Measurements from ENCODE around the gene SNX8.

The SNX8 gene

DNA sequence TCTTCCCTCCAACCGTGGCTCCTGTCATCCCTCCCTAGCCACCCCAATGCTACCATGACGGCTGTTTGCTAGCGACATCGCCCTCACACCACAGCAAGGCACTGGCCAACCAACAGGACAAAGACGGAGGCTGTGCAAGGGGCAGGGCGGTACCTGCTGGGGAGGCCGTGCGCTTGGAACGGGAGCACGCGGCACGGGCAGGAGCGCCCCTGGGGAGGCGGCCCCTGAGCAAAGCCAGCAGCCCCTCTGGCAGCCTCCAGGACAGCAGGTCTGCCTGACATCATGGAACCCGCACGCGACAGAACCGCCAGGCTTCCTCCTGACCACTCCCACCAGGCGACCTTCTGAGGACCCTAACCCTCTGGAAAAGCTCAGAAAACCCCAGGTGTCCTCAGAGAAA lies 94.2 kb downstream of the SNX8 start:
- no peak for DNase-seq (ENCODE audit: low read depth)

DNA sequence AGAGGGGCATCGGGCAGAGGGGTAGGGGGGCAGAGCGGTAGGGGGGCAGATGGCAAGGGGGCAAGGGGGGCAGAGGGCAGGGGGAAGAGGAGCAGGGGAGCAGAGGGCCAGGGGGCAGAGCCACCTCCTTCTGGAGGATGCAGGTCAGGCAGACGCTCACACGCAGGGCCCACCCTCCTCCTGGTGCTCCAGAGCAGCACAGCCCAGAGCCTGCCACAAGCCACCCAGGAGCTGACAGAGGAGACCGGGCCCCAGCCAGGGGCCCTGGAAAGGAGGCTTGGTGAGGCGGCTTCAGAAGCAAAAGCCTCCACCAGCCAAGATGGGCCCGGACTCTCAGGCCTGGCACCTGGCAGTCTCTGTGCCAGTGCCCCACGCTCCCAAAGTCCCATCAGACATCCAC lies 94.6 kb downstream of the SNX8 start:
- DNase-seq (ENCODE audit: low read depth), result no peak

- no peak for DNase-seq (ENCODE audit: low read depth)
These were observed 95.1 kb downstream of the SNX8 start for GRCh38 chr7:2219136-2219535.

DNA sequence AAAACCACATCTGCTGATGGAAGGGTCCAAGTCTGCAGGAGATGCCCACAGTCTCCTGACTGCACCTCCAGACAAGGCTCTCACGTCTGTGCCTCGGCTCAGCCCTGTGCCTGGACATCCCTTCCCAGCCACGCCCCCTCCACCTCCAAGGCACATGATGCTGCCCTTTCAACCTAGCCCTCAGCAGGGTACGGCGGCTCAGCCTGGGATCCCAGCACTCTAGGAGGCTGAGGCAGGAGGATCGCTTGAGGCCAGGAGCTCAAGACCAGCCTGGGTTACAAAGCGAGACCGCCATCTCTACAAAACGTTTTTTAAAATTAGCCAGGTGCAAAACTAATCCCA lies 95.8 kb downstream of the SNX8 start:
- DNase-seq (ENCODE audit: low read depth), result no peak

- DNase-seq (ENCODE audit: low read depth), result no peak
These were observed 96.4 kb downstream of the SNX8 start for GRCh38 chr7:2217716-2218443.

GRCh38 chr7:2217206-2217605 lies 97.0 kb downstream of the SNX8 start:
- no peak for DNase-seq (ENCODE audit: low read depth)

DNA sequence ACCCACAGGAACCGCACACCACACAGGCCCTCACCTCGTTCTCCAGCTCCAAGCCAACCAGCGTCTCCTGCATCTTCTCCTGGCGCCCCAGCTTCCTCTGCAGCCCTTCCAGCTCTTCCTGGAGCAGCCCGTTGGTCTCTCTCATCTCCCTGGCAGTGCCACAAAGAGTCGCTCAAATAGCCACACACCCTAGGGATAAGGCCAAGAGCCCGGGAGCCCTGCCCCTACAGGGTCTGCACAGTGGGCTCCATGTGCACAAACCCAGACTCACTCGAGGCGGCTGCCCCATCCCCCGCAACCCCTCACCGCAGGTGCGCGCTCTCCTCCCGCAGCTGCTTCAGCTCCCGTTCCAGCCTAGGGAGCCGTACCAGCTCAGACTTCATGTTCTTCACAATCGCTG lies 98.4 kb downstream of the SNX8 start:
- DNase-seq (ENCODE audit: low read depth), result no peak

GRCh38 chr7:2214636-2215035 lies 99.6 kb downstream of the SNX8 start:
- no peak for DNase-seq (ENCODE audit: low read depth)

DNA sequence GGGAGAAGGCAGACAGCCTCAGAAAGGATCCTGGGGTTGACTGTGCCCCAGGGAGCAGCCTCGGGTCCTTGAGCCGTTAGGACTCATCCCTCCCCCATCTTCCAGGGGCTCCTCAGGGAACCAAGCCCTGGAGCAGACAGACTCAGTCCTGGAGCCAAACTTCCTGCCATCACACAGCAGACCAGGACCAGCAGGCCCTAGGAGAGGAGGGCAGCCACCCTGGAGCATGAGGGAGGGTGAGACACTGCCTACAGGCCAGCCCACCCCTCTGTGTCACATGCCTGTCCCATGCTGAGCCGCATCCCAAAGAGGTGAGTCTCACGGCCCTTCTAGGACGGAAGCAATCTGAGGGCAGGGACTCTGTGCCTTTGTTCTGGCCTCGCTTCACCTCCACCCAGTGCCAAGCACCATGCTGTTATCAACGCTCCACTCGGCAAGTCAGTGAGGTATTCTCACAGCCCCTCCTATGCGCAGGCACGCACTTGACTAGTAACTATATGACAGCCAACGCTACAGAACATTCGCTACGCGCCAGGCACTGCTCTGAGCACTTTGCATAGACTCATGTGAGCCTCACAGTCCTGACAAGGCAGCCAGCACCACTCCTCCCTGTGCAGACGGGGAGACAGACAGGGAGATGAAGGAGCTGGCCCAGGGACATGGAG lies 100.6 kb downstream of the SNX8 start:
- DNase-seq (ENCODE audit: low read depth), result no peak

DNA sequence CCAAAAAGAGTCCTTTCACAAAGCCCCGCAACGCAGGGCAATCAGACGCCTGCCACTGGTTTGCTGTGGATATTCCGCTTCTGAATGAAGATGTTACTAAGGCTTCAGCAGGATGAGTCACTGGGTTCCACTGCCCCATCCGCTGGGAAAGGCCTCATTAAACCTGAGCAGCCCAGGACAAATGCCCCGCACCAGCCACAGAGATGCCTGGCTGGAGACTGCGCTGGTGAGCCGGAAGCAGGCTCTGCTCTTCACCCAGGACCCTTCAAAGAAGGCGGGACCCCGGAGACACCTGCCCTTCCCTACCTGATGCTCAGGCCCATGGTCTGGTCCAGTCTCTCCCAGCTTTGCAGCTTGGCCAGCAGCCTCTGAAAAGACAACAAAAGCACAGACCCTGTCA lies 101.3 kb downstream of the SNX8 start:
- DNase-seq (ENCODE audit: low read depth), result no peak

DNA sequence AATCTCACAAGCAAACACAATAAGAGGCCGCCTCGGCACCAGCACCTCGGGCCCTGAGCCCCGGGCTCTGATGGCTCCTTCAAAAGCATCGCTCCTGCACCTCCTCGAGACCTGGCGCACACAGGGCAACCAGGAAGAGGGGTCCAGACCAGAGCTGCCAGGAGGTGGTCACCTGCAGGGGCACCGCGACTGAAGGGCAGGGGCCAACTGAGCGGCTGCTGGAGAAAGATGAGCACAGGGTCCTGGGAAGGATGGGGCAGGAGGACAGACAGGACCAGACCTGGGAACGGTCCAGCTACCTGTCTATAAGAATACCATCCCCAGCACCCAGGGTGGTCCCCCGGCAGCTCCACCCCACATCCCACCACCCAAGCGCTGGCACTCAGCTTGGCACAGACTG lies 102.3 kb downstream of the SNX8 start:
- no peak for DNase-seq (ENCODE audit: low read depth)

- DNase-seq (ENCODE audit: low read depth), result no peak
These were observed 102.9 kb downstream of the SNX8 start for GRCh38 chr7:2211259-2211880.

GRCh38 chr7:2210551-2211258 lies 103.5 kb downstream of the SNX8 start:
- no peak for DNase-seq (ENCODE audit: low read depth)

DNA sequence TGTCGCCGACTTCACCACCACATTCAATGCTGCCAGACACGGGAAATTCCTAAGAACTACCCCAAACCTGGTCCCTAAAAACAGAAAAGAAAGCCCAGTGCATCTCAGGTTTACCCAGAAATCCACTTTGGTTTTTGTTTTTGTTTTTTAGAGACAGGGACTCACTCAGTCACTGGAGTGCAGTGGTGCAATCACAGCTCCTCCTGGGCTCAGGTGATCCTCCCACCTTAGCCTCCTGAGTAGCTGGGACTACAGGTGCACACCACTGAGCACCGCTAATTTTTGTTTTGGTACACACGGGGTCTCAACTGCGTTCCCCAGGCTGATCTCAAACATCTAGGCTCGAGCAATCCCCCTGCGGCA lies 104.3 kb downstream of the SNX8 start:
- no peak for DNase-seq (ENCODE audit: low read depth)

DNA sequence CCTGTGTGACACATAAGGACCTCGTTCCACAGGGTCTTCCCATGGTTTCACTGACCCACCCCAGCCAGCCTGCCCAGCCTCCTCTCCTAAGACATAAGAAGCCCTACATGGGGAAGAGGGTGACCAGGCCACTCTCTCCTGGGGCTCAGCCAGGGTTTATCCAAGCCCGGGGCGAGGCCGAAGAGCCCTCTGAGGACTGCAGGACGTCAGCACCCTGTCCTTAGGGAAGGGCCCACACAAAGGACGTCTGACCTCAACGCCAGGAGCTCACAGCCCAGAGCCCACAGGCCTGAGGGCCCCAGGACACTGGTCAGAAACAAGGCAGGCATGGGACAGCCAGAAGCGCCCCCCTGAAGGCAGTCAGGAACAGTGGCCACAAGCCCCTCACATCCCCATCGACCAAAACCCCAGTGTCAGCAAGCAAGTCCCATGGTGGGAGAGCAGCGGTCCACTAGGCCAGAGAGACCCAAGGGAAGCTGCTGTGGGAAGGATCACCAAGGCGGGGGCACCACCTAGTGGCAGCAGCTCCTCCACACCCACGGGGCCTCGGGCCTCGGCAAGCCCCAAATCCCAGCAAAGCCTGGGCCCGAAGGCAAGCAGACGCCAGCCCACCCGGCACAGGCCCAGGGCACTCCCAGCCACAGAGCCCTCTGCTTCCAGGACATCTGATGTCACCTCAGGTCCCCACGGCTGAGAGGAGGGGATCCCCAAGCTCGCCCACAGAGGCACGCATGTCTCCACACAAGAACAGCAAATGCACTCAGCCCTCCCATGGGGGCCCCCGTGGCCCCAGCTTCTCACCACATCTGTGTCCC lies 104.9 kb downstream of the SNX8 start:
- no peak for DNase-seq (ENCODE audit: low read depth)

GRCh38 chr7:2208712-2209111 lies 105.5 kb downstream of the SNX8 start:
- no peak for DNase-seq (ENCODE audit: low read depth)

GRCh38 chr7:2205036-2205780 lies 109.0 kb downstream of the SNX8 start:
- no peak for DNase-seq (ENCODE audit: low read depth)

- DNase-seq (ENCODE audit: low read depth), result no peak
These were observed 109.8 kb downstream of the SNX8 start for GRCh38 chr7:2204446-2204845.

DNA sequence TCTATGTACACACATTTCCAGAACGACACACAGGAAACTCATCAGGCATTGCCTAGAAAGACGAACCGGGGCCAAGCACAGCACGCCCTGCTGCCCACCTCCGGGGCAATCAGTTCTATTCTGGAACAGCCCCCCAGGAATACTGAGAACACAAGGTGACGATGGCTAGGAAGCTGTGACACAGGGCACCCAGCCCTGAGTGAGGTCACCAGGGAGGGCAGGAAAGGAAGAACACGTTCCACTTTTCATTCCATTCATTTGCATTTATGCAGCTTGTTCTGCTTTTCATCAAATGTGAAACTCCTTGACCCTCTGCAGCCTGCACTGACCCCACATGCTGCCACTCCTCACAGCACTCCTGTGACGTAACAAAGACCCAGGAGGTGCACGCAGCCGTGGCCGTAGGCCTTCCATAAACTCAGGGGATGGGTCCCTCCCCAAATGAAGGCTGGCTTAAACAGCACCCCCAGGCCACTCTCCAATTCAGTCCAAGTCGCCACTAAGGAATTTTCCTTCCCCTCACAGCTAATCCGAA lies 110.4 kb downstream of the SNX8 start:
- no peak for DNase-seq (ENCODE audit: low read depth)

GRCh38 chr7:2202901-2203765 lies 111.1 kb downstream of the SNX8 start:
- DNase-seq (ENCODE audit: low read depth), result no peak

Measured in HS-5 (cell line).